ENCODE measurements around the gene PSPN.
"Not testable (repeated sequence)": the region's sequence is repeated elsewhere in the genome, so short reads cannot be mapped to it uniquely, and the experiment has no call there.

The PSPN gene

GRCh38 chr19:6362027-6362350 lies 13.7 kb downstream of the PSPN start:
- H3K9me3 ChIP-seq (ENCODE audit: insufficient read depth, low read length): no peaks in the 10 kb centered on the region
- TF ChIP-seq EZH2phosphoT487 (IDR thresholded peaks at IDR 0.05; ENCODE audit: low read depth) (no peak), CTCF (IDR thresholded peaks at IDR 0.05; ENCODE audit: low read depth, low read length) (no peak)
- peak overlapping the region; percentile 86 for H3K4me3 ChIP-seq (ENCODE audit: low read length)
- no peaks in the 10 kb centered on the region for H4K20me1 ChIP-seq (ENCODE audit: insufficient read depth, low read length)
- peaks cover 20% of the 10 kb centered on the region for H3K79me2 ChIP-seq (ENCODE audit: low read length)
- H3K27ac ChIP-seq (ENCODE audit: low read length): peak overlapping the region; percentile 52
- H3K9ac ChIP-seq (ENCODE audit: low read length): peak overlapping the region; percentile 90
- peak overlapping the region; percentile 62; the same call in 1 of the 2 replicates for H2AFZ ChIP-seq (ENCODE audit: low read depth, low read length)
- H3K27me3 ChIP-seq (ENCODE audit: low read depth, low read length): no peaks in the 10 kb centered on the region
- H3K4me2 ChIP-seq (ENCODE audit: low read length): peak overlapping the region; percentile 96
- H3K4me1 ChIP-seq (ENCODE audit: low read length): peaks cover 14% of the 10 kb centered on the region
- H3K36me3 ChIP-seq (replicated peaks; ENCODE audit: low read depth, low read length): peaks cover 20% of the 10 kb centered on the region

- Histone ChIP-seq H3K4me1 (ENCODE audit: low read length) (peaks cover 14% of the 10 kb centered on the region), H3K9ac (ENCODE audit: low read length) (peak overlapping the region; percentile 26; the same call in 1 of the 2 replicates), H3K79me2 (ENCODE audit: low read length) (peaks cover 20% of the 10 kb centered on the region), H3K4me2 (ENCODE audit: low read length) (peak overlapping the region; percentile 56), H3K4me3 (ENCODE audit: low read length) (peak overlapping the region; percentile 86), H3K36me3 (replicated peaks; ENCODE audit: low read depth, low read length) (peaks cover 14% of the 10 kb centered on the region)
- not testable (repeated sequence) for H3K27ac ChIP-seq (ENCODE audit: low read length); H3K9me3 ChIP-seq (ENCODE audit: insufficient read depth, low read length); H2AFZ ChIP-seq (ENCODE audit: low read depth, low read length); H4K20me1 ChIP-seq (ENCODE audit: insufficient read depth, low read length); H3K27me3 ChIP-seq (ENCODE audit: low read depth, low read length)
Measured at GRCh38 chr19:6360857-6361216, 14.9 kb downstream of the PSPN start.

- Histone ChIP-seq H3K4me1 (ENCODE audit: low read length) (peaks cover 14% of the 10 kb centered on the region), H3K79me2 (ENCODE audit: low read length) (peaks cover 20% of the 10 kb centered on the region), H3K36me3 (replicated peaks; ENCODE audit: low read depth, low read length) (peaks cover 10% of the 10 kb centered on the region)
- H3K27ac ChIP-seq (ENCODE audit: low read length); H3K4me2 ChIP-seq (ENCODE audit: low read length); H3K27me3 ChIP-seq (ENCODE audit: low read depth, low read length); H3K9ac ChIP-seq (ENCODE audit: low read length); H3K9me3 ChIP-seq (ENCODE audit: insufficient read depth, low read length); H4K20me1 ChIP-seq (ENCODE audit: insufficient read depth, low read length); H3K4me3 ChIP-seq (ENCODE audit: low read length); H2AFZ ChIP-seq (ENCODE audit: low read depth, low read length): not testable (repeated sequence)
Measured at GRCh38 chr19:6360445-6360844, 15.3 kb downstream of the PSPN start.

DNA sequence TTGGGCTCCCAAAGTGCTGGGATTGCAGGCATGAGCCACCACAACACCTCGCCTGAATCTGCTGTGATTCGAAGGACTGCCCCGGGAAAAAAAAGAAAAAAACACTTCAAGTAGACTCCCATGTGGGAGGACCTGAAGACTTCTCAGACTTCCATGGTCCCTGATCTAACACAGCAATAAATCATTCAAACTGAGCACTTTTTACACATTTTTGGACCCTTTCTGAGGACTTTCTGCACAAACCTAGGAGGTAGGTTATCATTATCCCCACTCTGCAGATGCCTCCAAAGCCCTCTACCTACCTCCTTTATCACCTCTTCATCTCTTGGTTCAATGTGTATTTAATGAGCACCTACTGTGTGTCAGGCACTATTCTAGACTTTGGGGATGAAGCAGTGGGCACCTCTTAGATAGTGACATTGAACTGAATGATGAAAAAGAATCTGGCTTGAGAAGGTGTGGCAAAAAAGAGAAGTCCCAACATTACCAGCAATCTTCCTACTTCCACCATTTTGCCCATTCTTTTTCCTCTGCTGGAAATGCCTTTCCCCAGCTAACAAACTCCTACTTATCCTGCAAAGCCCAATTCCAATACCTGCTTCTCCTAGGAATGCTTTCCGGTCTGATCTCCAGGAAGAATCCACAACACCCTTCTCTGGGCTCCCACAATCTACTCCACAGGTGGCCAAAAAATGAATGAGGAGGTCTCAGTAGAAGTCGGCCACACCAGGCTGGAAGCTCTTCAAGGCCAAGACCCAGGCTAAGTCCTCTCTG lies 16.0 kb downstream of the PSPN start:
- TF ChIP-seq EZH2phosphoT487 (IDR thresholded peaks at IDR 0.05; ENCODE audit: low read depth) (no peak), CTCF (IDR thresholded peaks at IDR 0.05; ENCODE audit: low read depth, low read length) (no peak)
- no peaks in the 10 kb centered on the region for H3K9me3 ChIP-seq (ENCODE audit: insufficient read depth, low read length)
- H3K4me1 ChIP-seq (ENCODE audit: low read length): peaks cover 14% of the 10 kb centered on the region
- H3K27ac ChIP-seq (ENCODE audit: low read length): no peak overlapping the region
- H3K36me3 ChIP-seq (replicated peaks; ENCODE audit: low read depth, low read length): peaks cover 4% of the 10 kb centered on the region
- H3K4me2 ChIP-seq (ENCODE audit: low read length): no peak overlapping the region
- H3K79me2 ChIP-seq (ENCODE audit: low read length): peaks cover 20% of the 10 kb centered on the region
- no peak overlapping the region for H3K9ac ChIP-seq (ENCODE audit: low read length)
- H2AFZ ChIP-seq (ENCODE audit: low read depth, low read length): no peak overlapping the region
- H4K20me1 ChIP-seq (ENCODE audit: insufficient read depth, low read length): no peaks in the 10 kb centered on the region
- H3K27me3 ChIP-seq (ENCODE audit: low read depth, low read length): no peaks in the 10 kb centered on the region
- no peak overlapping the region for H3K4me3 ChIP-seq (ENCODE audit: low read length)

GRCh38 chr19:6358003-6358402 lies 17.7 kb downstream of the PSPN start:
- TF ChIP-seq EZH2phosphoT487 (IDR thresholded peaks at IDR 0.05; ENCODE audit: low read depth): no peak
- no peak for TF ChIP-seq CTCF (IDR thresholded peaks at IDR 0.05; ENCODE audit: low read depth, low read length)
- H2AFZ ChIP-seq (ENCODE audit: low read depth, low read length): no peak overlapping the region

More at GRCh38 chr19:6358003-6358402, 17.7 kb downstream of the PSPN start:
- Histone ChIP-seq H4K20me1 (ENCODE audit: insufficient read depth, low read length) (no peaks in the 10 kb centered on the region), H3K9ac (ENCODE audit: low read length) (no peak overlapping the region), H3K27me3 (ENCODE audit: low read depth, low read length) (no peaks in the 10 kb centered on the region), H3K4me2 (ENCODE audit: low read length) (no peak overlapping the region), H3K27ac (ENCODE audit: low read length) (no peak overlapping the region), H3K36me3 (replicated peaks; ENCODE audit: low read depth, low read length) (no peaks in the 10 kb centered on the region), H3K9me3 (ENCODE audit: insufficient read depth, low read length) (no peaks in the 10 kb centered on the region), H3K4me3 (ENCODE audit: low read length) (no peak overlapping the region), H3K4me1 (ENCODE audit: low read length) (peaks cover 14% of the 10 kb centered on the region), H3K79me2 (ENCODE audit: low read length) (peaks cover 14% of the 10 kb centered on the region)

Measured in OCI-LY3 (cell line).